22Rv1 (cell line): ENCODE results near the gene ACRV1.

Experiments used
- H3K27ac ChIP-seq: fragments of 450-650 bp; 2 replicates; pipeline ENCODE4 v1.5.1; 2017
- CTCF ChIP-seq: fragments of 450-650 bp; IDR thresholded peaks from 2 replicates; pipeline ENCODE4 v1.5.1; 2017; ENCODE audit warnings: mild to moderate bottlenecking
- ZFX ChIP-seq: fragments of 450-650 bp; IDR thresholded peaks from 2 replicates; pipeline ENCODE4 v1.6.1; 2017; ENCODE audit warnings: antibody characterized with exemption, borderline replicate concordance

Gene ACRV1

GRCh38 chr11:125692887-125693286, 12.2 kb upstream of the ACRV1 start:
- H3K27ac ChIP-seq = no peak overlapping the region
- TF ChIP-seq CTCF (no peak), ZFX (no peak)

GRCh38 chr11:125690006-125690405, 9.4 kb upstream of the ACRV1 start:
- no peak for TF ChIP-seq ZFX
- TF ChIP-seq CTCF = no peak
- H3K27ac ChIP-seq = no peak overlapping the region

GRCh38 chr11:125689274-125689859, 8.7 kb upstream of the ACRV1 start:
- H3K27ac ChIP-seq = no peak overlapping the region
- TF ChIP-seq CTCF (no peak), ZFX (no peak)

GRCh38 chr11:125688632-125689031, 8.0 kb upstream of the ACRV1 start:
- no peak for TF ChIP-seq CTCF
- no peak for TF ChIP-seq ZFX
- H3K27ac ChIP-seq = no peak overlapping the region

GRCh38 chr11:125688066-125688465, 7.4 kb upstream of the ACRV1 start:
- TF ChIP-seq CTCF = no peak
- no peak for TF ChIP-seq ZFX
- H3K27ac ChIP-seq = no peak overlapping the region

GRCh38 chr11:125685228-125685627, 4.6 kb upstream of the ACRV1 start:
- H3K27ac ChIP-seq = no peak overlapping the region
- TF ChIP-seq CTCF (no peak), ZFX (no peak)

- TF ChIP-seq CTCF = no peak
- TF ChIP-seq ZFX = no peak
- no peak overlapping the region for H3K27ac ChIP-seq
Observed at GRCh38 chr11:125679837-125680236, 810 bp downstream of the ACRV1 start.
